Measurements from ENCODE around the gene EFHC1.

DNA sequence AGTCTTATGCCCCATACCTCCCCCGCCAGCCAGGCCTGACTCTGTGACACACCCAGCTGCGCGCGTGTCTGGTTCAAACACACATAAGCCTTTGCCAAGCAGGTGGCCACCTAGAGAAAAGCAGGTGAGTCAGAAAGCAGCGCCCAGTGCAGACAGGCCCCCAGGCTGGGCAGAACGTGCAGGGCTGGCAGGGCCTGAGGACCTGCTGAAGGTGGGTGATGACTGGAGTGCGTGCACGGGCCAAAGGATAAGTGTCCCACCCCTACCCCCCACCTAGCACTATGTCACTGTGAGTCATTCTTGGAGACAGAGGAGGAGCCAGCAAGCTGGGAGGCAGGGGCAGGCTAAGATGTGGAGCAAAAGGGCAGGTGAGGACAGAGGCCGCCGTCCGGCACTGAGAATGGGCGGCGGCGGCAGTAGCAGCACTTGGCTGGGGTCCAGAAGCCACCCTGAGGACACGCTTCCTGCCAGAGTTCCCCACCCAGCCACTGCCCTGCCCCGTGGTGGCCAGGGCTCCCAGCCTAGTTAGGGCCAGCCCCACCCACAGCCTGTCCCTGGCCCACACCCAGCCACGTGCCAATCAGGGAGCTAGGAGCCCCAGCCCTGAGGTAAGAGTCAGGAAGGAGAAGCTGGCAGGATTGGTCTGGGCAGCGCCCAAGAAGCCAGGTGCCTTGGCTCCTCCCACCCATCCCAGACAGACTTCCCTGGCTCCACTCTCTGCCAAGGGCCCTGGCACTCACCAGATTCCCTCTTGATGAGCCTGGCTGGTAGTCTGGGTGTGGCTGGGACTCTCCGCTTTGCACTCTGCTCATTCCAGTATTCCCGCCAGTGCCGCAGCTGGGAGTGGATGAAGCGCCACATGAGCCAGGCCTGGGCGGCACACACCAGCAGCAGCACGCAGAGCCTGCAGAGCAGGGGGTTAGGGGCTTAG lies 84.0 kb downstream of the EFHC1 start:
- TF ChIP-seq PATZ1 (CRISPR knock-in tag; IDR thresholded peaks at IDR 0.05; ENCODE audit: borderline replicate concordance) = peak; percentile 27; the same call in 1 of the 2 replicates
- TF ChIP-seq, protein P1, sequence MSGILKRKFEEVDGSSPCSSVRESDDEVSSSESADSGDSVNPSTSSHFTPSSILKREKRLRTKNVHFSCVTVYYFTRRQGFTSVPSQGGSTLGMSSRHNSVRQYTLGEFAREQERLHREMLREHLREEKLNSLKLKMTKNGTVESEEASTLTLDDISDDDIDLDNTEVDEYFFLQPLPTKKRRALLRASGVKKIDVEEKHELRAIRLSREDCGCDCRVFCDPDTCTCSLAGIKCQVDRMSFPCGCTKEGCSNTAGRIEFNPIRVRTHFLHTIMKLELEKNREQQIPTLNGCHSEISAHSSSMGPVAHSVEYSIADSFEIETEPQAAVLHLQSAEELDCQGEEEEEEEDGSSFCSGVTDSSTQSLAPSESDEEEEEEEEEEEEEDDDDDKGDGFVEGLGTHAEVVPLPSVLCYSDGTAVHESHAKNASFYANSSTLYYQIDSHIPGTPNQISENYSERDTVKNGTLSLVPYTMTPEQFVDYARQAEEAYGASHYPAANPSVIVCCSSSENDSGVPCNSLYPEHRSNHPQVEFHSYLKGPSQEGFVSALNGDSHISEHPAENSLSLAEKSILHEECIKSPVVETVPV (CRISPR knock-in tag; IDR thresholded peaks at IDR 0.05) = no peak
- no peak for TF ChIP-seq GLIS3 (CRISPR knock-in tag; IDR thresholded peaks at IDR 0.05)
- no peak for TF ChIP-seq ZNF8 (CRISPR knock-in tag; IDR thresholded peaks at IDR 0.05)
- no peak for TF ChIP-seq TOX (CRISPR knock-in tag; IDR thresholded peaks at IDR 0.05; ENCODE audit: borderline replicate concordance)
- TF ChIP-seq OSR1 (CRISPR knock-in tag; IDR thresholded peaks at IDR 0.05) = no peak
